Nephron (organoid): ENCODE measurements around the gene SRGAP3.
A peak's percentile ranks its signal among the peaks of the same experiment; 100 is the strongest.

Experiments
- H3K27ac Mint-ChIP-seq, 3 experiments: 2 replicates each; pipeline ENCODE4 v1.8.0; 2020; ENCODE audit warnings: mixed read lengths in 3 of 3, mild to moderate bottlenecking in 2 of 3, moderate library complexity in 1 of 3
- H3K27me3 Mint-ChIP-seq: 2 replicates; pipeline ENCODE4 v1.8.0; 2021; ENCODE audit warnings: low read depth, mild to moderate bottlenecking, moderate library complexity, mixed read lengths
- H3K36me3 Mint-ChIP-seq: 2 replicates; pipeline ENCODE4 v1.8.0; 2020; ENCODE audit warnings: low read depth, mixed read lengths
- H3K4me1 Mint-ChIP-seq: 2 replicates; pipeline ENCODE4 v1.8.0; 2020; ENCODE audit warnings: mixed read lengths
- H3K4me3 Mint-ChIP-seq, 3 experiments: 2 replicates each; pipeline ENCODE4 v1.8.0; 2020; ENCODE audit warnings: mild to moderate bottlenecking in 3 of 3, mixed read lengths in 3 of 3, moderate library complexity in 2 of 3
- H3K9me3 Mint-ChIP-seq: 2 replicates; pipeline ENCODE4 v1.8.0; 2020; ENCODE audit warnings: mixed read lengths
- CTCF ChIP-seq, 3 experiments: fragments of 200-600 bp; sonication (generic); IDR thresholded peaks; one replicate each; pipeline ENCODE4 v1.5.0; 2021; ENCODE audit warnings: antibody characterized with exemption in 3 of 3; ENCODE audit not compliant: unreplicated experiment in 3 of 3

Gene SRGAP3

GRCh38 chr3:9099702-9100512 is 149.5 kb downstream of the SRGAP3 start:
- Mint-ChIP-seq H3K36me3 (peaks cover 10% of the 10 kb centered on the region), H3K9me3 (no peaks in the 10 kb centered on the region), H3K4me1 (peaks cover 38% of the 10 kb centered on the region), H3K27me3 (peaks cover 5% of the 10 kb centered on the region), H3K4me3 (no peak overlapping the region), H3K27ac (peak overlapping the region; percentile 10 to 94 (median 85))
- TF ChIP-seq CTCF (IDR thresholded peaks at IDR 0.05; ENCODE audit: unreplicated experiment in 3 of 3) = no peak

GRCh38 chr3:9098716-9099675 is 150.4 kb downstream of the SRGAP3 start:
- H3K9me3 Mint-ChIP-seq = no peaks in the 10 kb centered on the region
- H3K4me1 Mint-ChIP-seq = peaks cover 38% of the 10 kb centered on the region
- peak overlapping the region; percentile 74 to 94 (median 85) for H3K27ac Mint-ChIP-seq
- peak overlapping the region in 2 of 3 experiments; percentile 1 to 5 for H3K4me3 Mint-ChIP-seq
- TF ChIP-seq CTCF (IDR thresholded peaks at IDR 0.05; ENCODE audit: unreplicated experiment in 3 of 3) = no peak
- H3K36me3 Mint-ChIP-seq = peaks cover 10% of the 10 kb centered on the region
- H3K27me3 Mint-ChIP-seq = peaks cover 5% of the 10 kb centered on the region

- Mint-ChIP-seq H3K27me3 (peaks cover 5% of the 10 kb centered on the region), H3K4me1 (peaks cover 28% of the 10 kb centered on the region), H3K27ac (no peak overlapping the region), H3K36me3 (no peaks in the 10 kb centered on the region), H3K9me3 (no peaks in the 10 kb centered on the region), H3K4me3 (no peak overlapping the region)
- TF ChIP-seq CTCF (IDR thresholded peaks at IDR 0.05; ENCODE audit: unreplicated experiment in 3 of 3) = no peak
Observed at GRCh38 chr3:9097495-9097894, 152.0 kb downstream of the SRGAP3 start.

GRCh38 chr3:9091486-9092235 is 157.8 kb downstream of the SRGAP3 start:
- TF ChIP-seq CTCF (IDR thresholded peaks at IDR 0.05; ENCODE audit: unreplicated experiment in 3 of 3) = no peak
- H3K27me3 Mint-ChIP-seq = no peaks in the 10 kb centered on the region
- H3K9me3 Mint-ChIP-seq = no peaks in the 10 kb centered on the region
- H3K4me3 Mint-ChIP-seq = no peak overlapping the region
- H3K36me3 Mint-ChIP-seq = no peaks in the 10 kb centered on the region
- H3K4me1 Mint-ChIP-seq = peaks cover 27% of the 10 kb centered on the region
- peak overlapping the region in 2 of 3 experiments; percentile 51 to 78 for H3K27ac Mint-ChIP-seq

- H3K4me3 Mint-ChIP-seq = peak overlapping the region in 1 of 3 experiments; percentile 37
- no peaks in the 10 kb centered on the region for H3K9me3 Mint-ChIP-seq
- no peak for TF ChIP-seq CTCF (IDR thresholded peaks at IDR 0.05; ENCODE audit: unreplicated experiment in 3 of 3)
- no peaks in the 10 kb centered on the region for H3K36me3 Mint-ChIP-seq
- H3K4me1 Mint-ChIP-seq = peaks cover 27% of the 10 kb centered on the region
- no peaks in the 10 kb centered on the region for H3K27me3 Mint-ChIP-seq
- peak overlapping the region; percentile 41 to 93 (median 92) for H3K27ac Mint-ChIP-seq
Observed at GRCh38 chr3:9088441-9089353, 160.7 kb downstream of the SRGAP3 start.
